ENCODE results near the gene RCHY1. TPM values are rescaled to one million over a fixed set of nuclear protein-coding genes. Genes with fewer than 3 reads are reported as not detected.

RCHY1 gene
- total RNA-seq, 2 donors from 2014 or later, result 29.3 to 35.1 TPM

Other genes starting within 250 kb of the RCHY1 start
- 10 to 100 TPM; 15.8 to 25.4 TPM for gene THAP6, start 70 bp upstream of the RCHY1 start, total RNA-seq
- gene ODAPH, start 41.7 kb upstream of the RCHY1 start, total RNA-seq, result 1 to 10 TPM in 1 of 2 donors, under 1 TPM in 1; 0.87 to 3.4 TPM
- 1 to 10 TPM; 2.4 TPM for gene CDKL2, start 116.1 kb upstream of the RCHY1 start, total RNA-seq
- gene G3BP2, start 159.0 kb upstream of the RCHY1 start, total RNA-seq, result 100 to 1,000 TPM; 128 to 172 TPM
- gene USO1, start 210.2 kb upstream of the RCHY1 start, total RNA-seq, result 10 to 100 TPM; 55.8 to 66.0 TPM